Uterus (tissue), 2 donors: ENCODE measurements around the gene ALG1.
"Not testable (repeated sequence)": the region's sequence is repeated elsewhere in the genome, so short reads cannot be mapped to it uniquely, and the experiment has no call there.

Source experiments
- CTCF ChIP-seq, 4 experiments: fragments of 200-600 bp in 2 of 4; fragments of 450-650 bp in 2 of 4; sonication (generic) in 2 of 4; IDR thresholded peaks; one replicate each; pipeline ENCODE4 v1.5.1; 2016 to 2019; ENCODE audit warnings: antibody characterized with exemption in 4 of 4, mild to moderate bottlenecking in 2 of 4, moderate library complexity in 1 of 4
- POLR2A ChIP-seq, 2 donors: fragments of 450-650 bp; IDR thresholded peaks; one replicate each; pipeline ENCODE4 v1.6.1; 2016; ENCODE audit warnings: antibody characterized with exemption in 2 of 2, mild to moderate bottlenecking in 1 of 2, moderate library complexity in 1 of 2

GRCh38 chr16:5095145-5095830 lies 23.6 kb downstream of the ALG1 start:
- TF ChIP-seq CTCF, POLR2A (IDR thresholded peaks at IDR 0.05): not testable (repeated sequence)
